MM.1S (cell line): ENCODE measurements around the gene SOX9.

Experiments
- EZH2 ChIP-seq: fragments of 300-600 bp; sonication (generic); optimal IDR thresholded peaks from 2 replicates; pipeline ENCODE3; 2017; ENCODE audit warnings: low read depth, mild to moderate bottlenecking, antibody characterized with exemption, low read length, mixed read lengths
- EZH2phosphoT487 ChIP-seq: fragments of 300-600 bp; sonication (generic); IDR thresholded peaks from 2 replicates; pipeline ENCODE4 v1.6.1; 2018; ENCODE audit warnings: antibody characterized with exemption, low read length
- TF ChIP-seq, protein P1 (sequence below): fragments of 300-600 bp; sonication (generic); IDR thresholded peaks from 2 replicates; pipeline ENCODE4 v1.5.1; 2016; ENCODE audit warnings: antibody characterized with exemption, low read length, mixed read lengths

DNA sequence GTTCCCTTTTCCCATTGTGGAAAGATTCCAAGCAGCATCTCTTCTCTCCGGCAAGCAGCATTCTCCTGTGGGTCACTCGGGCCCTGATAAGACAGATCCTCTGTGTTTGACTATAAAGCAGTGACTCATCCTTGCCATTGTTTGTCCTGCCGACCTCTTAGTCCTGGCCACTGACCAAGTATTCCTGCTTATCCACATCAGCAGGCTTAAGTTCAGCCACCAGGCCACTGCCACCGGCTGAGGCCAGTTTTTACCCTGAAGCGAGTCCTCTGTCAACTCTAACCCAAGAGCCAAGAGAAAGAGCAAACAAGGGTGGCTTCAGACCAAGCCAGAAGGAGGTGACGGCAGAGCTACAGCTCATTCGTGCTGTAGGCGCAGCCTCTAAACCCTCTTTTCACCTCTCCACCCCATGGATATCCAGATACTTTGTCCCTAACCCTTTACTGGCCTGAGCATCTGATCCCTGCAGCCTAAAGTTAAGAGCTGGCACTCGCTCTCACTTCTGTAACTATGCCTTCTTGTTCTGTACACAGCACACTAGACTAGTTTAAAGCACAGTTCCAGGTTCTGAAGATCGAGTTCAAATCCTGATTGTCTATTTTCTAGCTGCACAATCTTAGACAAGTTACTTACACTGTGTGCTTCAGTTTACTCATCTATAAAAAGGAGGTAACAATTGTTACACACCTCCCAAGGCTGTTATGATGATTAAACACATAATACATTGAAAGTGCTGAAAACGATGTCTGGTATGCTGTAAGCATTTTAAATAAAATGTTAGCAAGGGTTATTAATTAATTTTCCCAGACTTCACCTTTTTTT is 31.0 kb downstream of the SOX9 start:
- TF ChIP-seq, protein P1, sequence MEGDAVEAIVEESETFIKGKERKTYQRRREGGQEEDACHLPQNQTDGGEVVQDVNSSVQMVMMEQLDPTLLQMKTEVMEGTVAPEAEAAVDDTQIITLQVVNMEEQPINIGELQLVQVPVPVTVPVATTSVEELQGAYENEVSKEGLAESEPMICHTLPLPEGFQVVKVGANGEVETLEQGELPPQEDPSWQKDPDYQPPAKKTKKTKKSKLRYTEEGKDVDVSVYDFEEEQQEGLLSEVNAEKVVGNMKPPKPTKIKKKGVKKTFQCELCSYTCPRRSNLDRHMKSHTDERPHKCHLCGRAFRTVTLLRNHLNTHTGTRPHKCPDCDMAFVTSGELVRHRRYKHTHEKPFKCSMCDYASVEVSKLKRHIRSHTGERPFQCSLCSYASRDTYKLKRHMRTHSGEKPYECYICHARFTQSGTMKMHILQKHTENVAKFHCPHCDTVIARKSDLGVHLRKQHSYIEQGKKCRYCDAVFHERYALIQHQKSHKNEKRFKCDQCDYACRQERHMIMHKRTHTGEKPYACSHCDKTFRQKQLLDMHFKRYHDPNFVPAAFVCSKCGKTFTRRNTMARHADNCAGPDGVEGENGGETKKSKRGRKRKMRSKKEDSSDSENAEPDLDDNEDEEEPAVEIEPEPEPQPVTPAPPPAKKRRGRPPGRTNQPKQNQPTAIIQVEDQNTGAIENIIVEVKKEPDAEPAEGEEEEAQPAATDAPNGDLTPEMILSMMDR = no peak
- TF ChIP-seq EZH2 (no peak), EZH2phosphoT487 (no peak)
